Mucosa of stomach (tissue), 1 donor: ENCODE results near the gene BDH1.

Source experiments
- H3K27me3 ChIP-seq: one replicate; pipeline ENCODE4 v1.7.0; 2013; ENCODE audit warnings: mild to moderate bottlenecking, low read length; ENCODE audit not compliant: control insufficient read depth, insufficient read depth
- H3K36me3 ChIP-seq: one replicate; pipeline ENCODE4 v1.7.0; 2013; ENCODE audit warnings: low read length; ENCODE audit not compliant: control insufficient read depth, insufficient read depth
- H3K4me1 ChIP-seq: one replicate; pipeline ENCODE4 v1.7.0; 2013; ENCODE audit warnings: mild to moderate bottlenecking, low read length; ENCODE audit not compliant: control insufficient read depth, insufficient read depth
- H3K4me3 ChIP-seq: one replicate; pipeline ENCODE4 v1.7.0; 2013; ENCODE audit warnings: low read length
- H3K9ac ChIP-seq: one replicate; pipeline ENCODE4 v1.7.0; 2013; ENCODE audit warnings: mild to moderate bottlenecking, low read length, moderate library complexity
- H3K9me3 ChIP-seq: one replicate; pipeline ENCODE4 v1.7.0; 2013; ENCODE audit warnings: mild to moderate bottlenecking, low read length, moderate library complexity; ENCODE audit not compliant: control insufficient read depth
- donor health status: Pancreatic carcinoma.

BDH1 gene

DNA sequence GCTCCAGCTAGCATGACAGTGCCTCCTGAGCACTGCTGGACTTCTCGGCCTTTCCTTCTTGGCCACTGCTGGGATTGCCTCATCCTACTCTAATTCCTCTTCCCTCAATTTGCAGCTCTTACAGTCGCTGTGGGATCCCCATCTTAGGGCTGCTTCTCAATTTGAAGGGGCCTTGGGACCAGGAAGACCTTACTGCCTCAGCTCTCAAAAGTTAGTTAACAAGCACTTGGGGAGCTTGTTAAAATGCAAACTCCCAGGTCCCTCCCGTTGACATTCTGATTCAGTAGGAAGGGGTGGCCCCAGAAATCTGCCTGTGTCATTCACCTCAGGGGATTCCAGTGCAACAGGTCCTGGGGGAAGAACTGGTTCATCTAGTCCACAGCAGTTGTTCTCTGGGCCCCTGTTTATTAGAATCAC lies 14.8 kb downstream of the BDH1 start:
- H3K36me3 ChIP-seq: no peaks in the 10 kb centered on the region
- no peaks in the 10 kb centered on the region for H3K27me3 ChIP-seq
- H3K9ac ChIP-seq: no peak overlapping the region
- peaks cover 12% of the 10 kb centered on the region for H3K4me1 ChIP-seq
- H3K9me3 ChIP-seq: no peaks in the 10 kb centered on the region
- no peak overlapping the region for H3K4me3 ChIP-seq

DNA sequence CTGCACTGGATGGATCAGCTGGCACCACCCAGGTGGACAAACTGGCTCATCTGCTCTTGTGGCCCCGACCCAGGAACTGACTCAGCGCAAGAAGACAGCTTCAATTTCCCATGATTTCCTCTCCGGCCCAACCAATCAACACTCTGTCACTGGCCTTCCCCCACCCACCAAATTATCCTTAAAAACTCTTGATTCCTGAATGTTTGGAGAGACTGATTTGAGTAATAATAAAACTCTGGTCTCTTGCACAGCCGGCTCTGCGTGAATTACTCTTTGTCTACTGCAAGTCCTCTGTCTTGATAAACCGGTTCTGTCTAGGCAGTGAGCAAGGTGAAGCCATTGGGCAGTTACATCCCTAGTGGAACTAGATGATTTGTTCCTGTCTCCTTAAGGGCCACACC lies 16.1 kb downstream of the BDH1 start:
- Histone ChIP-seq H3K27me3 (no peaks in the 10 kb centered on the region), H3K4me1 (peaks cover 12% of the 10 kb centered on the region), H3K9ac (no peak overlapping the region), H3K4me3 (no peak overlapping the region), H3K36me3 (no peaks in the 10 kb centered on the region), H3K9me3 (no peaks in the 10 kb centered on the region)

DNA sequence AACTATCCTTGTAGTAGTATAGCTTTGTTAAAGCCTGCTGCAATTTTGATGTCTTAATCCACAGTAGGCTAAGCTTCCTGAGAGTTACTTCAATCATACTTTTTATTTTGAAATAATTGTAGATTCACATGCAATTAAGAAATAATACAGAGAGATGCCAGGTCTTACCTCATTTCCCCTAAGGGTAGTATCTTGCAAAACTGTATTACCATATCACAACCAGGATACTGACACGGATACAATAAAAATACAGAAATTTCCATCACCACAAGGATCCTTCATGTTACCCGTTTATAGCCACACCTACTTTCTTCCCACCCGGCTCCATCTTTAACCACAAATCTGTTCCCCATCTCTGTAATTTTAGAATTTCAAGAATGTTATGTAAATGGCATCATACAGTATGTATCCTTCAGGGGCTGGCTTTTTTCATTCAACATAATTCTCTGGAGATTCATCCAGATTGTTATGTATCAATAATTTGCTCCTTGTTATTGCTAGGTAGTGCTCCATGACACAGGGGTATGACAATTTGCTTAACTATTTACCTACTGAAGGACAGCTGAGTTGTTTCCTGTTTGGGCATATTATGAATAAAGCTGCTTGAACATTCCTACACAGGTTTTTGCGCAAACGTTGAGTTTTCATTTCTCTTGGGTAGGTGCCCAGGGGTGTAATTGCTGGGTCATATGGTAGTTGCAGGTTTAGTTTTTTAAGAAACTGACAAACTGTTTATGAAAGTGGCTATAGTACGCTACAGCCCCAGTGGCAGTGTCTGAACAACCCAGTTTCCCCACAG lies 21.6 kb downstream of the BDH1 start:
- H3K27me3 ChIP-seq: no peaks in the 10 kb centered on the region
- H3K4me3 ChIP-seq: no peak overlapping the region
- no peaks in the 10 kb centered on the region for H3K36me3 ChIP-seq
- H3K9me3 ChIP-seq: no peaks in the 10 kb centered on the region
- no peaks in the 10 kb centered on the region for H3K4me1 ChIP-seq
- H3K9ac ChIP-seq: no peak overlapping the region

DNA sequence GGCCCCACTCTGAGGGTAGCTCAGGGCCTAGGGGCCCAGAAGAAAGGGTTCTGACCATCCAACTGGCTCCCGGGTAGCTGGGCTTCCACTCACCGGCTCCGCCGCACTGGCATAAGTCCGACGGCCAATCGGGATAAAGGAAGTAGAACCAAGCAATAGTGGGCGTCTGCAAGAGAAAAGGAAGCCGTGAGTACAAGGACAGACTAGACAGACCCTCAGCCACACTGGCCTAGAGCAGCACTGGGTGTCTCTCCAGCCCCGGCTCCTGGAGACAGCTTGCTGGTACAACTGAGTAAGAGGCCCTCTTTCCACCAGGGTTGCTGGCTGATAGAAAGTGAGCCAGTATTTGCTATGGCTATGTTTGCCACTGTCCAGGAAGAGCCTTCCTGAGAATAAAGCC lies 22.4 kb downstream of the BDH1 start:
- Histone ChIP-seq H3K4me3 (no peak overlapping the region), H3K9ac (no peak overlapping the region), H3K27me3 (no peaks in the 10 kb centered on the region), H3K9me3 (no peaks in the 10 kb centered on the region), H3K4me1 (no peaks in the 10 kb centered on the region), H3K36me3 (no peaks in the 10 kb centered on the region)

DNA sequence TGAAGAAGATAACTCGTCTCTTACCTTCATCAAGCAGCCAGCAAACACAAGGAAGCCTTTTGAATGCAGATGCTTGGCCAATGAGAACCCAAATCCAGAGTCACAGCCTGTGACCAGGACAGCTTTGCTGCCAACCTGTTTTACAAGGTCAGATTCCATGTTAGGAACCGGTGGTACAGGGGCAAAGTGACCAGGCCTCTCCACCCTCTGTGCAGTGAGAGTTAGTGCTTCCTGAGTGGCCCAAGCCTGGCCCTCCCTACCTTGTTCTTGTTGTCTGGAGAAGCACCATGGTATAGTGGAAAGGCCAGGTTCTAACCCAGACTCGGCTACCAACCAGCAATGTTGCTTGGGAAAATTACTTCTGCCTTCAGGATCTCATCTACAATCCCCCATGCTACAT lies 23.4 kb downstream of the BDH1 start:
- no peak overlapping the region for H3K9ac ChIP-seq
- H3K36me3 ChIP-seq: no peaks in the 10 kb centered on the region
- H3K4me3 ChIP-seq: no peak overlapping the region
- no peaks in the 10 kb centered on the region for H3K4me1 ChIP-seq
- H3K9me3 ChIP-seq: no peaks in the 10 kb centered on the region
- no peaks in the 10 kb centered on the region for H3K27me3 ChIP-seq

DNA sequence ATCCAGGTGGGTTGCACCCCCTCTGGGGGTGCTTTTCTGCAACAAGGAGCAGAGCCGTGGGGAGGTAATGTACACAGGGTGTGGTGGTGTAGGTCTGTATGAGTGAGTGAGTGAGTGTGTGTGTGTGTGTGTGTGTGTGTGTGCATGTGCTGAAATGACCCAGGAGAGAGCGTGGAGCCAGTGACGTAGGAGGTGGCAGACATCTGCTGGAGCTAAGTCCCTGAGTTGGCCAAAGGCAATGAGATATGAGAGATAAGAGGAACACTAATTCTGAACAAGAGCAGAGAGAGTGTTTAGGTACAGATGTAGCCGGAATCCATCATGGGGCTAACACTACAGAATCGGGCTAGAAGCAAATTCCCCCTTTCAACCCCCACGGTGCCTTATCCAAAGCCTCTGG lies 27.6 kb downstream of the BDH1 start:
- H3K9me3 ChIP-seq: no peaks in the 10 kb centered on the region
- H3K9ac ChIP-seq: no peak overlapping the region
- H3K27me3 ChIP-seq: no peaks in the 10 kb centered on the region
- no peaks in the 10 kb centered on the region for H3K4me1 ChIP-seq
- no peaks in the 10 kb centered on the region for H3K36me3 ChIP-seq
- no peak overlapping the region for H3K4me3 ChIP-seq

DNA sequence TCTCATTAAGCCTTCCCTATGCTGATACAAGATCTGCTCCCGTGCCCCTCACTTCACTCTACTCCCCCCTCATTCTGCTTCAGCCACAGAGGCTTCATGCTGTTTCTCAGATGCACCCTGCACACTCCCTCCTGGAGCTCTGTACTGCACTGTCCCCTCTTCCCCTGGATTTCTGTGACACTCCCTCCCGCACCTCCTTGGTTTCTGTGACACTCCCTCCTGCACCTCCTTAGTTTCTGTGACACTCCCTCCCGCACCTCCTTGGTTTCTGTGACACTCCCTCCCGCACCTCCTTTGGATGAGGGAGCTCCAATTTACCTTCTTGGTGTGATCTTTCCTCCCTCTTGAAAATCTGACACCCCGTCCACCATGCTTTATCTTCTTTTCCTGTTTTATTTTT lies 28.2 kb downstream of the BDH1 start:
- Histone ChIP-seq H3K4me1 (peaks cover 2% of the 10 kb centered on the region), H3K4me3 (no peak overlapping the region), H3K36me3 (no peaks in the 10 kb centered on the region), H3K27me3 (no peaks in the 10 kb centered on the region), H3K9me3 (no peaks in the 10 kb centered on the region), H3K9ac (no peak overlapping the region)

DNA sequence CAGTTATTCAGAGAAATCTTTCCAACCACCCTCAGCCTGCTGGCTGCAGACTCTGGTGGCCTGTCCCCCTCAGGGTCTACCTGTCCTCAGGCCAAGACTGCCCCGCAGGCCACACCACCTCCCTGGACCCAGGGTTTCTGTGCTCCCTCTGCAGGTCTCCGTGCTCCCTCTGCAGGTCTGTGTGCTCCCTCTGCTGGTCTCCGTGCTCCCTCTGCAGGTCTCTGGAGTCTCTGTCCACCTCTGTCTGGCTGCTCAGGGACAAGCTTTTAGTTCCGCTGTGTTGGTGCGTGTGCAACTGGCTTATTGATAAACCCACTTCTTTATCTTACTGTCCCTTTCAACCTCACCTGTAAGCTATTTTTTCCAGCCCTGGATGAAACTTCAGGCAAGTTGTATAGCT lies 30.1 kb downstream of the BDH1 start:
- no peak overlapping the region for H3K9ac ChIP-seq
- no peaks in the 10 kb centered on the region for H3K27me3 ChIP-seq
- no peak overlapping the region for H3K4me3 ChIP-seq
- H3K4me1 ChIP-seq: peaks cover 20% of the 10 kb centered on the region
- H3K9me3 ChIP-seq: no peaks in the 10 kb centered on the region
- H3K36me3 ChIP-seq: no peaks in the 10 kb centered on the region

DNA sequence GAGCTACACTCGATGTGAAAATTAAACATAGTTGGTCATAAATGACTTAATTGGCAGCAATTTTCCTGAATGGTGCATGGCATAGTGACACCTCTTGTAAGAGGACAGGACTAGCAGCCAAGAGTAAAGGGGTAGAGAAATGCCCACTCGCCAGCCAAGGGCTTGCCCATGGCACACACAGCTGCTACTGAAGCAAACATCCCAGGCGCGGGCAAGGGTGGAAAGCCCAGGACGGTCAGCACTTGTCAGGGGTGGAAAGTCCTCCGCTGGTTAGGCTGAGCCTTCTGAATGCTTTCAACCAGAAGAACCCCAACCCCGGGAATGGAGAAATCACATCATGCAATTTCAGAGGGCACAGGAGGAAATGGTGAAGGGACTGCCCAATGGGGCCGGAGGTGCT lies 31.6 kb downstream of the BDH1 start:
- Histone ChIP-seq H3K4me1 (peaks cover 30% of the 10 kb centered on the region), H3K9ac (no peak overlapping the region), H3K4me3 (no peak overlapping the region), H3K9me3 (no peaks in the 10 kb centered on the region), H3K36me3 (no peaks in the 10 kb centered on the region), H3K27me3 (no peaks in the 10 kb centered on the region)

DNA sequence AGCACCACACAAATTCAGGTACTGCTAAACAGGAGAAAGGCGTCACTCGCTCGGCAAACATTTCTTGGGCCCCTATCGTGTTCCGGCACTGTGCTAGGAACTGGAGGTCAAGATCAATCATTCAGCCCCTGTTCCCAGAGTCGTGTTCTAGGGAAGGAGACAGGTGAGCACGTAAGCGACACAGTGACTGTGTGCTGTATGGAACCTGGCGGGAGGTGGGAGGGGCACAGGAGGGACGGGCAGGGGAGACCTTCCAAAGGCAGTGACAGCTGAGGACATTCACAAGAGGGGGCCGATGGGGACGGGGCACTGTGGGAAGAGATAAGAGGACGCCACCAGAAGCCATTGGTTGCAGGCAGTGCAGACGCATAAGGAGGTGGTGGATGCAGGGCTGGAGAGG lies 32.2 kb downstream of the BDH1 start:
- Histone ChIP-seq H3K36me3 (no peaks in the 10 kb centered on the region), H3K27me3 (no peaks in the 10 kb centered on the region), H3K4me3 (no peak overlapping the region), H3K4me1 (peaks cover 30% of the 10 kb centered on the region), H3K9me3 (no peaks in the 10 kb centered on the region), H3K9ac (no peak overlapping the region)

DNA sequence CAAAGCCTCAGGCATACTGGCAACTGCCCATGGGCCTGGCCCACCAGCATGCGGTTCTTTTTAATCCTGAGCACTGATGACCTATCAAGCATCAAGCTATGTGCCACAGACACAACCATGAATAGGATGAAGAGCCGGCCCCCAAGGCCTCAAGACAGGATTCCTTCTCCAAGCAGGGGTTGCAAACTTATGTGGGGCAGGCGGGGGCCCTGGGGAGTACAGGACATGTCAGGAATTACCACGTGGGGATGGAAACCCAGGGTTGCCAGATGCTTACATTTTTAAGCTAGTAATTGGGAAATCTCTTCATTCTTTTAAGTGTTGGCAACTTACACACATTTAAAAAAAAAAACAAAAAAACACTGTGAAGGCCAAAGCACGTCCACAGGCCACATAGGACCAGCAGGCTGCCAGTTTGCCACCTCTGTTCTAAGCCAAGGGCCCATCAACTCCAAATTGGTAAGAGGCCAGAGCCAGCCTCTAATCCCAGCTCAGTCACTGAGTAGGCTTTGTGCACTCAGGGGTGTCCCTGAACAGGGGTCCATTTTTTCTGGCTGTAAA lies 32.8 kb downstream of the BDH1 start:
- Histone ChIP-seq H3K4me3 (no peak overlapping the region), H3K4me1 (peaks cover 30% of the 10 kb centered on the region), H3K9me3 (no peaks in the 10 kb centered on the region), H3K36me3 (no peaks in the 10 kb centered on the region), H3K27me3 (no peaks in the 10 kb centered on the region), H3K9ac (no peak overlapping the region)

DNA sequence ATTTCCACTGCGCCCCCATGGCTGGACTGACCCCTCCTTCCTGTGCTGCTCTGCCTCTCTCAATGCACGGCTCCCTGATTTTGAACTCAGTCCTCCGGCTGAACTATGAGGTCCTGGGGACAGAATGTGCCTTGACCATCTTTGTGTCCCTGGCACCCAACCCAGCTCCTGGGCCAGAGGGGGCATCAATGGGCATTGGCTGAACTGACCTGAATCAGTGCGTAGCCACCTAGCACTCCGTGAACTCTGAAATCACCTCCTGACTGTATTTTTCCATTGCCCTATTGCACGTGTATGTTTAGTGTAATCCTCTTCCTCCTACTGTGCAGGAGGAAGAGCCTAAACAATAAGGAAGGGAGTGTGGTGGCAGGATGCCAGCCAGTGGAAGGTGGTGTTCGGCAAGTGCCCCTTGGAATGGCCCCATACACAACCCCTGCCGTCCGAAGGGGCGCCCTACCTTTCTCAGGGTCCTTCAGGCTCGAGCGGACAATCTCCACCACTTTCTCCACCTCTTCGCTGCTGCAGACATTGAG lies 33.5 kb downstream of the BDH1 start:
- H3K36me3 ChIP-seq: no peaks in the 10 kb centered on the region
- no peaks in the 10 kb centered on the region for H3K9me3 ChIP-seq
- no peak overlapping the region for H3K4me3 ChIP-seq
- no peak overlapping the region for H3K9ac ChIP-seq
- H3K27me3 ChIP-seq: no peaks in the 10 kb centered on the region
- peaks cover 30% of the 10 kb centered on the region for H3K4me1 ChIP-seq
